Panc1 (cell line): ENCODE data around the gene UTF1.

ENCODE experiments used
- POLR2AphosphoS5 ChIP-seq: IDR thresholded peaks from 2 replicates; pipeline ENCODE4 v1.6.1; 2012; ENCODE audit warnings: mild to moderate bottlenecking, low read depth, low read length, moderate library complexity
- TCF7L2 ChIP-seq: IDR thresholded peaks from 2 replicates; pipeline ENCODE4 v1.6.1; 2011; ENCODE audit warnings: mild to moderate bottlenecking, low read depth, low read length, inconsistent platforms
- TF ChIP-seq, protein P1 (sequence below): fragments of 450-650 bp; IDR thresholded peaks from 2 replicates; pipeline ENCODE4 v1.5.1; 2017; ENCODE audit warnings: mild to moderate bottlenecking
- TF ChIP-seq, protein P2 (sequence below), 2 experiments: IDR thresholded peaks; 2 replicates each; pipeline ENCODE4 v1.6.1; 2011 to 2012; ENCODE audit warnings: low read depth in 2 of 2, control low read depth in 1 of 2, low read length in 1 of 2, mild to moderate bottlenecking in 1 of 2, moderate library complexity in 1 of 2; ENCODE audit not compliant: insufficient read depth in 1 of 2

GRCh38 chr10:133270773-133271297 lies 40.8 kb downstream of the UTF1 start:
- TF ChIP-seq, protein P1, sequence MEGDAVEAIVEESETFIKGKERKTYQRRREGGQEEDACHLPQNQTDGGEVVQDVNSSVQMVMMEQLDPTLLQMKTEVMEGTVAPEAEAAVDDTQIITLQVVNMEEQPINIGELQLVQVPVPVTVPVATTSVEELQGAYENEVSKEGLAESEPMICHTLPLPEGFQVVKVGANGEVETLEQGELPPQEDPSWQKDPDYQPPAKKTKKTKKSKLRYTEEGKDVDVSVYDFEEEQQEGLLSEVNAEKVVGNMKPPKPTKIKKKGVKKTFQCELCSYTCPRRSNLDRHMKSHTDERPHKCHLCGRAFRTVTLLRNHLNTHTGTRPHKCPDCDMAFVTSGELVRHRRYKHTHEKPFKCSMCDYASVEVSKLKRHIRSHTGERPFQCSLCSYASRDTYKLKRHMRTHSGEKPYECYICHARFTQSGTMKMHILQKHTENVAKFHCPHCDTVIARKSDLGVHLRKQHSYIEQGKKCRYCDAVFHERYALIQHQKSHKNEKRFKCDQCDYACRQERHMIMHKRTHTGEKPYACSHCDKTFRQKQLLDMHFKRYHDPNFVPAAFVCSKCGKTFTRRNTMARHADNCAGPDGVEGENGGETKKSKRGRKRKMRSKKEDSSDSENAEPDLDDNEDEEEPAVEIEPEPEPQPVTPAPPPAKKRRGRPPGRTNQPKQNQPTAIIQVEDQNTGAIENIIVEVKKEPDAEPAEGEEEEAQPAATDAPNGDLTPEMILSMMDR = no peak
- TF ChIP-seq POLR2AphosphoS5 (no peak), TCF7L2 (no peak)
- TF ChIP-seq, protein P2, sequence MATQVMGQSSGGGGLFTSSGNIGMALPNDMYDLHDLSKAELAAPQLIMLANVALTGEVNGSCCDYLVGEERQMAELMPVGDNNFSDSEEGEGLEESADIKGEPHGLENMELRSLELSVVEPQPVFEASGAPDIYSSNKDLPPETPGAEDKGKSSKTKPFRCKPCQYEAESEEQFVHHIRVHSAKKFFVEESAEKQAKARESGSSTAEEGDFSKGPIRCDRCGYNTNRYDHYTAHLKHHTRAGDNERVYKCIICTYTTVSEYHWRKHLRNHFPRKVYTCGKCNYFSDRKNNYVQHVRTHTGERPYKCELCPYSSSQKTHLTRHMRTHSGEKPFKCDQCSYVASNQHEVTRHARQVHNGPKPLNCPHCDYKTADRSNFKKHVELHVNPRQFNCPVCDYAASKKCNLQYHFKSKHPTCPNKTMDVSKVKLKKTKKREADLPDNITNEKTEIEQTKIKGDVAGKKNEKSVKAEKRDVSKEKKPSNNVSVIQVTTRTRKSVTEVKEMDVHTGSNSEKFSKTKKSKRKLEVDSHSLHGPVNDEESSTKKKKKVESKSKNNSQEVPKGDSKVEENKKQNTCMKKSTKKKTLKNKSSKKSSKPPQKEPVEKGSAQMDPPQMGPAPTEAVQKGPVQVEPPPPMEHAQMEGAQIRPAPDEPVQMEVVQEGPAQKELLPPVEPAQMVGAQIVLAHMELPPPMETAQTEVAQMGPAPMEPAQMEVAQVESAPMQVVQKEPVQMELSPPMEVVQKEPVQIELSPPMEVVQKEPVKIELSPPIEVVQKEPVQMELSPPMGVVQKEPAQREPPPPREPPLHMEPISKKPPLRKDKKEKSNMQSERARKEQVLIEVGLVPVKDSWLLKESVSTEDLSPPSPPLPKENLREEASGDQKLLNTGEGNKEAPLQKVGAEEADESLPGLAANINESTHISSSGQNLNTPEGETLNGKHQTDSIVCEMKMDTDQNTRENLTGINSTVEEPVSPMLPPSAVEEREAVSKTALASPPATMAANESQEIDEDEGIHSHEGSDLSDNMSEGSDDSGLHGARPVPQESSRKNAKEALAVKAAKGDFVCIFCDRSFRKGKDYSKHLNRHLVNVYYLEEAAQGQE (IDR thresholded peaks at IDR 0.05; ENCODE audit: insufficient read depth in 1 of 2, low read depth in 2 of 2, low read length in 1 of 2) = no peak
